HG02973 (cell line): ENCODE results near the gene FAM120B.

Experiments used
- ATAC-seq: cut with Tn5 transposase; IDR thresholded peaks from one replicate; pipeline ENCODE4 v1.9.1; 2021; ENCODE audit warnings: moderate library complexity; ENCODE audit not compliant: unreplicated experiment

The FAM120B gene

DNA sequence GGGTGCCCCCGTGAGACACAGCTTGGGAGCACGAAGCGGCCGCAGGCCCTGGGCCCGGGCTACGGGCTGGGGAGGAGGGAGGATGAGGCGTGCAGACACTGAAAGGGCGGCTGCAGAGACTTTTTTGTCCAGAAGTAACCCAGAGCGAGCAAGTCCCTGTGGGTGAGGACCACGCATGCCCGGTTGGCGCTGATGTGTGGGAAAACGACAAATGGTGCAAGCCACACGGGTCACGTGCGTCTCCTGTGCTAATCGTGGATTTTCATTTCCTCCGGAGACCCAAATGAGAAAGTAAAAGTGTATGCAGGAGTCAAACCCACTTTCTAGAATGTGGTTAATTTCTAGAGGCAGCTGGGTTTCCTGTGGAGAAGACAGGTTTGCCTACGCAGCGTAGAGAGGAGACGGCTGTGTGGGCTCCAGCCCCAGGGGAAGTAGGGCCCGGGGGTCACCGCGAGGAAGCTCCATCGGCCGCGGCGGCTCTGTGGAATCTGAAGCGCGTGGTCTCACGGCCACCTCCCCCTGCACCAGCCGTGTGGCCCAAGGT, 34.7 kb upstream of the FAM120B start:
- peak; percentile 95 for ATAC-seq

DNA sequence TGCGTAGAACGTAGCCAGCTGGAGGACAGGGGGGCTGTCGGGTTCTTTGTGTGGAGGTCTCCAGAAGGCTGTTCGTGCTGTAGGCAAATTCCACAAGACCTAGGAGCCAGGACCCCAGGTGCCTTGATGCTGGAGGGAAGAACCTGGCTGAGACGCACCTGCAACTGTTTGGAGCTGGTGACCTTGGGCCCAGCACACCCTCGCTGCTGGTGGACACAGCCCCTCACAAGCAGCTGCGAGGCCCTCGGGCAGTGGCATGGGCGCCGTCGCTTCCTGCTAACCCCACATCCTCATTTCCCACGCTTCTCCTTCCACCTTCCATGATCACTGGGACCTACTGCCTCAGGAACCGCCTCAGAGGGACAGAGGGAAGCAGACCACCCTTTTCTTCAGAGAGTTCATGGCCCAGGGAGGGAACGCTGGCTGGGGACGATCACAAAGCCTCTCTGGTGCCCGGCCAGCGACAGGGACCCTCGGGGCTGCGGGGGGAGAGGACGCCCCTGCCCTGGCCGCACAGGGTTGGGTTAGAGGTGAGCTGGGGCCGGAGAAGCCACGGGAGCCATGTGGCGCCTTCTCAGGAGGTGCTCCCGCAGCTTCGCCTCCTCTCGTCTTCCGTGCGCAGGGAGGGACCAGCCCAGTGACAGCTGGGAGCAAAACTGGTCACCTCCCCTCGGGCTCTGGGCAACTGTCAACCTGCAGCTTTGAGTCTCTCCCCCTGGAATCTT, 34.1 kb upstream of the FAM120B start:
- ATAC-seq = peak; percentile 2

- no peak for ATAC-seq
These were observed 33.4 kb upstream of the FAM120B start for GRCh38 chr6:170273191-170273590.

- no peak for ATAC-seq
These were observed 32.9 kb upstream of the FAM120B start for GRCh38 chr6:170273681-170274080.

GRCh38 chr6:170274713-170275560, 31.6 kb upstream of the FAM120B start:
- no peak for ATAC-seq

GRCh38 chr6:170276369-170277057, 30.0 kb upstream of the FAM120B start:
- ATAC-seq = no peak

DNA sequence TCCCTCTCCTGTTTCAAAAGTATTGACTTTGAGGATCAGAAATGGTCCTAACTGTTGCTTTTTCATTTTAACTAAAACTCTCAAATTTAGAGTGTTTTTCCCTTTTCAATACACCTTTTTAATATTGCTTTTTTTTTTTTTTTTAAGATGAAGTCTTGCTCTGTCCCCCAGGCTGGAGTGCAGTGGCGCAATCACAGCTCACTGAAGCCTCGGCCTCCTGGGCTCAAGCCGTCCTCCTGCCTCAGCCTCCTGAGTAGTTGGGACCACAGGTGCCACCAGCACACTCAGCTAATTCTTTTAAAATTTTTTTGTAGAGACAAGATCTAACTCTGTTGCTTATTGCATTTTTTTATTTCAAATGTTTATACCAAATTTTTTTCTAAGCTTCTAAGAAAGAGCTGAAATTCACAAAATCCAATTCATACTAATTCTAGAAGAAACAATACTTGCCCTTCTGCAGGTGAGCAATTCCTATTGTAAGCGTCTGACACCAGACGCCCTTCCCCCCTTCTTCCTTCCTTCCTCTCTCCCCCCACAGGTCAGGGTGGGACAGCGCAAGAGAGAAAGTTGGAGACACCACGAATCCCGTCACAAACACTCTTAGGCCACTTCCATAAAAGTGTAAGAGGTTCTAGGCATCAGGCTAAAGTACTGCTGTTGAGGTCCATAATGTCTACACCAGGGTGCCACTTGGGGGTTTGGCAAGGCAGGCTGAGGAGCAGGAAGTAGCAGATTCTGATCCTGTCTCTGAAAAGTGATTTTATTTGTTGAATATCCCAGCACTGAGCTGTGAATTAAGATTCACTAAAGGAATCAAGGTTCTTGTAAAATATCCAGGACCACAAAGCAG, 28.4 kb upstream of the FAM120B start:
- no peak for ATAC-seq

- ATAC-seq = no peak
These were observed 27.8 kb upstream of the FAM120B start for GRCh38 chr6:170278743-170279094.

DNA sequence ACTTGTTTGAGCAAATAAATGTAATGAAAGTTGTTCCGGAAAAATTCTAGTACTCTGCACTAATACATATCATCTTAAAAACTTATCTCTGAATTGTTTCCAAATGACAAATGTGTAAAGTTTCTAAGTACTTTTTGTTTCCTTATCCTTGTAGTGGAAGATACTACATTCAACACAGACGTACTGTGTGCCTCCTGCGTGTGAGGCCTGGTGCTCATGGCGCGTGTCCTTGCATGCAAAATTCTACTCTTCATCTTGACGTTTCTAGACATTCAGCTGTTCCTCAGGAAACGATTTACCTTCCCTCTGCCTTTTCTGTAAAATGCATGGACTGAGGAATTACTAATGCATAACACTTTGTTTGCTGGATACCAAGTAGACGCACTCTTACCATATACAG, 27.1 kb upstream of the FAM120B start:
- no peak for ATAC-seq

GRCh38 chr6:170279977-170280688, 26.4 kb upstream of the FAM120B start:
- ATAC-seq = peak; percentile 75

DNA sequence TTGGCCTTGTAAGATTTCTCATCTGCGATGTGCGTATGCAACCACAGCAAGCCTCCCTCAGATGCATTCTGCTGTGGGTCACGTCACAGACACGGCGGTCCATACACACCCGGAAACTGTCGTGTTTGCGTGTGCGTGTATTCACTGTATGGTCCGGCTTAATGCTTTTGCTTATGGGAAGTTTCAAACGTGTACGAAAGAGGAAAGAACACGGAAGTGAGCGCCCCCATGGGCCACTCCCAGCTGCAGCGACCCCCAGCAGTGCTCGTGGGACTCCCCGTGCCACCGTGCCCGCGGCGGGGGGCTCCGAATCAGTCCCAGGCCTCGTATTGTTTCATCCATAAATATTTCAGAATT, 25.9 kb upstream of the FAM120B start:
- peak; percentile 35 for ATAC-seq

- no peak for ATAC-seq
These were observed 24.9 kb upstream of the FAM120B start for GRCh38 chr6:170281331-170282292.

DNA sequence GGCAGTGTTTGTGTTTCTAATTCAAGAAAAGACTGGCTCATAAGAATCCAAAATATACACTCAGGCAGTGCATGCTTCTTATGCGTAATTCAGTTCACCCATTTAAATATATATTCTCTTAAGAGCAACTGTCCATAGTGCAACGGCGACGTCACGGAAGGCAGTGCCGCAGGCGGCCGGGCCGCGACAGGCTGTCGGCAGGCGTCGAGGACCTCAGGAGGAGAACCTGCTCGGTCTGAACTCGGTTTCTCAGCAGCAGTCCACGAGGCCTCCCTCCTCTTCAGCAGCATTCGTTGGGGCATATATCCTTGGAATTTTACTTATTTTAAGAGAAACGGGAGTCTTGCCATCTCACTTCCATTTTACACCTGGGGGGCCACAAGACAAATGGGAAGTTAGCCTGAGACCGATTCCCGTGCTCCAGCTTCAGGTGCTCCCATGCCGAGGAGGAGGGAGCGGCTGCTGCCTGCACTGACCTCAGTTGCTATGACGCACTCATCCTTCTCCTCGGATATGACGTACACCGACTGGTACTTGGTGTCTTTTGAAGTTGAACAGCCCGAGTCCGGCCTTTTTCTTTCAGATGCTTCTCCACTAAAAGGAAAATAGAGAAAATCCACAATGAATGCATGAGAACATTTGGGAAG, 23.9 kb upstream of the FAM120B start:
- no peak for ATAC-seq

DNA sequence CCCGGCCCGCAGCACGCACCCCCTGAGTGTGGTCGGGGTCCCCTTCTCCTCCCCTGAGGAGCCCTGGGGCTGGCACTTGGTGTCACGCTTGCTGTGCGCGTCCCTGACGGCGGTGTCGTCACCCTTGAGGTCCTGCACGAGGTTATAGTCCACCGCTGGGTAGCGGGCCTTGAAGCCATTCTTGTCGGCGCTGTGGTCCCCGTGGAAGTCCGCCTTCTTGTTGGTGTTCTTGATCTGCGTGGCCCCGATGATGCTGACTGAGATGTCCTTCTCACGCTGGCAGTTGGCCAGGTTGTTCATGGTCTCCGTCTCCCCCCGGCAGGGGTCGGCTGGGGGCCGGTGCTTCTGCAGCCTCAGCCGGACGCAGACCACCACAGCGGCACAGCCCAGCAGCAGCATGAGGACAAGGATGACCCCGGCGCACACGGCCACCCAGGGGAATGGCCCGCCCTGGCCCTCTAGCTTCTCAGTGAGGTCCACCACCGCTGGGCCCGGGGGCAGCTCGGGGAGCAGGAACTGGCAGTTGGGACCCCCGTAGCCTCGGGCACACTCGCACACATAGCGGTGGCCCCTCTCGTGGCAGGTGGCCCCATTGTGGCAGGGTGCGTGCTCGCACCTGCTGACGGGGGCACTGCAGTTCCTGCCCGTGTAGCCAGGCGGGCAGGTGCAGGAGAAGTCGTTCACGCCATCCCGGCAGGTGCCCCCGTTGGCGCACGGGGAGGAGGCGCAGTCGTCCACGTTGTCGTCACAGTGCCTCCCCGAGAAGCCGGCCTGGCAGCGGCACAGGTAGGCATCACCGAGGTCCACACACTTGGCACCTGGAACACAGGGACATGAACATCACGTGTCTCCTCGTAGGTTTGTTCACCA, 23.1 kb upstream of the FAM120B start:
- no peak for ATAC-seq

DNA sequence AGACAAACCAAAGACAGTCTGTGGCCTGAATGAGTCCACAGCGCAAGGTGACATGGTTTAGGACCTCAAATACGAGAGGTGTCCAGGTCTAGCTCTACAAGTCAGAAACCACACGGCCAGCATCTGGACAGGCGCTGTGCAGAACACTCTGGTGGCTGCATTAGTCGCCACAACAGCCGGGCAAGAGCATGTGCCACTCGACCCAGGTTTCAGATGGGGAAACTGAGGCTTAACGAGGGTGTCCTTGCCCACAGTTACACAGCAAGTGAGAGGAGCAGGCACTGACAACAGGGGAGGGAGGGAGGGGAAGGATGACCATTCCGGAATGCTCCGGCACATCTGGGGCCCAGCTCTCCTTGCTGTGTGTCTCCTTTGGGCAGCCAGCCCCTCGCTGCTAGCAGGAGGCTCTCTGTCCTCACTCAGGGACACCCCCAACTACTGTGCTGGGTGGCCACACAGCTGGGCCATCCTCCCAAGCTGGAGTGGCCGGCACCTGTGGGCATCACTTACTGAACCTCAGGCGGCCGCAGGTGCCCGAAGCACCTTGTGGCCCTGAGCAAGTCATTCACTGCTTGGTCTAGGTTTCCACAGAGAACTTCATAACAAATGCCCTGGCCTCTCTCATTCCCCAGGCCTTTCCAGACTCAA, 22.3 kb upstream of the FAM120B start:
- ATAC-seq = no peak

DNA sequence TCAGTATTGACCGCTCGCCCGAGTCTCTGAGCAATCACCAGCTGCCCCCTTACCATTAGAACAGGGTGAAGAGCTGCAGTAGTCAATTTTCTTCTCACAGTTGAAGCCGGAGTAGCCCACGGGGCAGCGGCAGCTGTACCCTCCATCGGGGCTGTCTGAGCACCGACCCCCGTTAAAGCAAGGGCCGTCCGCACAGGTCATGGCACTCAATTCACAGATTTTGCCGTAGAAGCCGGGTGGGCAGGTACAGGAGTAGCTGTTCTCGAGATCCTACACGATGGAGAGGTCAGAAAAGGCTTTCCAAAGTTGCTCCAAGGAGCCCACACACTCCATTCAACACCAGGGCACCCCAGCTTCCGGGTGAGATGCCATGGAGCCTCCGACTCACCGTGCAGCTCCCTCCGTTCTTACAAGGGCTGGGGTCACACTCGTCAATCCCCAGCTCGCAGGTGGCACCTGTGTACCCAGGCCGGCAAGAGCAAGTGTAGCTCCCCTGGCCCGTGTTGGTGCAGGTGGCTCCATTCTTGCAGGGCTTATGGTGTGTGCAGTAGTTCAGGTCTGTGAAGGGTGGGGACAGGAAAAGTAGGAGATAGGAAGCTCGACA, 21.6 kb upstream of the FAM120B start:
- no peak for ATAC-seq

- no peak for ATAC-seq
These were observed 21.1 kb upstream of the FAM120B start for GRCh38 chr6:170285482-170285881.
